Raji (cell line): ENCODE data around the gene IFNA5.

Source experiments
- POLR2A ChIP-seq: IDR thresholded peaks from 2 replicates; pipeline ENCODE4 v1.6.1; 2011; ENCODE audit warnings: low read depth, low read length, control low read depth; ENCODE audit not compliant: insufficient read depth

Gene IFNA5

DNA sequence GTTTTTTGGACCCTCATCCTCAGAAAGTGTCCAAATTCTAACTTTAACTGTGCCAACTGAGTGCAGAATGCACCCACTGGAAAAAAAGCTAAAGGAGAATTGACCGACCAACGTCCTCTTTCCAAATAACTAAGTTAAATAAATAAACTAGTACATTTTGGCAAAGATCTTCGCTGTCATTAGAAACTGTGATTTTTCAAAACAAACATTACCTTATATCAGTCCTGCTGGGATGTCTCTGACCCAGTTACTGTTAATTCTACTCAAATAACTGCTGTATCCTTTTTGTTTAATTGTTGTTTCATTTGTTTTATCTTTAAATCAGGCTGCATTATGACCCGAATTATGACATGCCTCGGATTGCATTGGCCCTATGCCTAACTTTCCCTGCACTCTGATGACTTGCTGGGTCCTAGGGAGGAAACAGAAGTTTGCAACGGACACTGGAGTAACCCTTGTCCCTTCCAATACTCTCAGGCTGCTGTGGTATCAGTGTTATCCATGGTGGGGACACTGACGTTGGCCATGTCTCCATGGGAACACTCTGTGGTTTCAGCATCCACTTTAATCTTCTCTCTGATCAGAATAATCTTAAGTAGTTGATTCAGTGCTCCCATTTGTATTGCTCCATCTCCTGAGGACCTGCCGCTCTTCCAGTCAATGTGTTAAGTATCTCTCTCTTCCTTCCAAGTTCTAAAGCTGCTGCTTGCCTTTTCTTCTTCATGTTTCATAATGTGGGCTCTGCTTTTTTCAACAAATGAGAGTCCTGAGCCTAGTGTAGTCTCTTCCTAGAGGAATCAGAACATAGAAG, 11.1 kb upstream of the IFNA5 start:
- TF ChIP-seq POLR2A = no peak

GRCh38 chr9:21314152-21314551, 9.0 kb upstream of the IFNA5 start:
- TF ChIP-seq POLR2A = no peak

DNA sequence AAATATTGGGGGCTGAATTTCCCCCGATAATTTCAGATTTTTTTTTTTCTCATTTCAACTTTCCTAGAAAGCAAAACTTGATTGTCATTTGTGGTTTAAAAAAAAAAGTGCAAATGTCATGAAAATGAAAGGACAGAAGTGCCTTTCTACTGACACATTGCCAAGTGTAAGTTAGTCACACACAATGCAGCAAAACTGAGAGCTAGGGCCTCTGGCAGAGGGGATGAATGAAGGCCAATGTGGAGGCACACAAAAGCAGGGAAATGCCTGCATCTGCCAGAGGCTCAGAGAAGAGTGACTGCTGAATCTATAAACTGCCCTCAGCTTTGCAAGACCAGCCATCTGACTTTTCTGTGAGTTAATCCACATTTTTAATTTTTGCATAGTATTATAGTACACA, 6.8 kb upstream of the IFNA5 start:
- no peak for TF ChIP-seq POLR2A

GRCh38 chr9:21295992-21296391, 9.1 kb downstream of the IFNA5 start:
- TF ChIP-seq POLR2A = no peak

GRCh38 chr9:21294904-21295538, 10.1 kb downstream of the IFNA5 start:
- TF ChIP-seq POLR2A = no peak

DNA sequence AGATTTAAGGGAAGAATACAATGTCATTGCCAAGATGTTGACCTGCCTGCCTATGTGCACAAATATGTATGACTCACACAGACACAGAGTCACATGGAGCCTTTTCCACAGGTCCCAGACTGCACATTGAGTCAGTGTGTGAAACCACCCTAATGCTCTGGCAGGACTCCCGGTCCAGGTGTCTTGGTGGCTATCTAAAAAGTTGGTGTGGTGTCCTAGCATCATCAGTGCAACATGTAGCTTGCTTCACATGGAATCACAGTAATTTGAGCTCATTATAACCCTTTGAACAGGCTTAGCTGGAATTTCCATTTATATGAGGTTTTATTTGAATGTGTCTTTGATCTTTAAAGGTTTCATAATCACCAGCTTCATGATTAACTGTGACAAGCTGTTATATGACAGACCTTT, 10.7 kb downstream of the IFNA5 start:
- TF ChIP-seq POLR2A = no peak

DNA sequence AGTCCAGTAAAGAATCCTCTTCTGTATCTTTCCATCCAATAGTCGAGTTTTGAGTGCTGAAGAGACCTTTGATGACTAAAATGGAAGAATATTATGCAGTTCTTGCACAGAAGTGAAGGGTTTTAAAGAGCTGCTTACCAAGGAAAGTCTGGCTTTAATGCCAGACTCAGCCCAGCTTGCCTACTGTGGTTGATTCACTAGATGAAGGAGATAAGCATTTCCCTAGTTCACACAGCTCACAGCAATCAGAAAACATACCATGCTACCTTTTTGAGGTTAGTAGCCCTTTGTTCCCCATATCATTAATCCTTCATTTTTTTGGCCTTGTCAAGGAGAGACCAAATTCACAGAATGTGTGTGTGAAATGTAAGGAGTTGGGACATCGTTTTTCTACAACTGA, 15.3 kb downstream of the IFNA5 start:
- TF ChIP-seq POLR2A = no peak

- no peak for TF ChIP-seq POLR2A
Observed at GRCh38 chr9:21287280-21287679, 17.8 kb downstream of the IFNA5 start.

DNA sequence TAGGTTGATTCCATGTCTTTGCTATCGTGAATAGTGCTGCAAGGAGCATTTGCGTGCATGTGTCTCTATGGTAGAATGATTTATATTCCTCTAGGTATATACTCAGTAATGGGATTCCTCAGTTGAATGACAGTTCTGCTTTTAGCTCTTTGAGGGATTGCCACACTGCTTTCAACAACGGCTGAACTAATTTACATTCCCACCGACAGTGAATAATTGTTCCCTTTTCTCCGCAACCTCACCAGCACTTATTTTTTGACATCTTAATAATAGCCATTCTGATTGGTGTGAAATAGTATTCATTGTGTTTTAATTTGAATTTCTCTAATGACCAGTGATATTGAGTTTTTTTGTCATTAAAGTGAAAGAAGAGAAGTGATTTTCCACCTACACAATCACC, 18.5 kb downstream of the IFNA5 start:
- no peak for TF ChIP-seq POLR2A

GRCh38 chr9:21286099-21286498, 19.0 kb downstream of the IFNA5 start:
- TF ChIP-seq POLR2A = no peak

- TF ChIP-seq POLR2A = no peak
Observed at GRCh38 chr9:21281275-21281674, 23.8 kb downstream of the IFNA5 start.

GRCh38 chr9:21268347-21268657, 36.8 kb downstream of the IFNA5 start:
- no peak for TF ChIP-seq POLR2A

DNA sequence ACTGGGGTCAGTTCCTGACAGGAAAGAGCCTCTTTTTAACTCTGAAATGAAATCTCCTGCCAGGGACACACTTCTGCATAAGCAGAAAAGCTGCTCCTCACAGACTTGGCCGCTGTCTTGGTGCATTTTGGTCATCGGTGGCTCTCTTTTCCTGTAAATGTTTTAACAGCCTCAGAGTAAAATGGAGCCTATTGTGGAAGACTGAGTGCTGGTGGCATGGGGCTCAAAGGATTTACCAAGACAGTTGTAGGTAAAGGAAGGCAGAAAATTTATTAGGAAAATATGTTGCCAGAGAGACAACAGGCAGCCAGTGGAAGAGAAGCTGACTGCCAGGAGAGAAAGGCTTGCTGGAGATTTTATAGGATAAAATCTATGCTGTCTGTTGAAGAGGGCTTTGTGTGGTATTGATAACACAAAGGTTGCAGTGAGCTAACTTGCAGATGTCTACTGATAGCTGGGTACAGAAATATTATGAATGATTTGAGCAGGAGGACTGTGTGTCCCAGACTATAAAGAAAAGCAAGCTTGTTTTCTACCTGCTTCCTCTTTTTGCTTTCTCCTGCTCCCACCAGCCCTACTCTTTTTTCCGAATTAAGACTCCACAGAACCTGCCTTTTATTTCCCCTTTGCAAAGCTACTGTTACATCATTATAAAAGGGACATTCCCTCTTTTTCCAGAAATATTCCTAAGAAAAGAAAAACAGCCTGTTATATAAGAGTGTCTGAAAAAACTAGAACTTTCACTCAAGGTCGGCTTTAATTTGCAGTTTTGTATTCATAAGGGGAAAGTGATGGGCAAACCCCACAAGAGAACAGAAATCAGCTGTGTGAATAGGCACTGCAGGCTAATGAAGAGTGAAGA, 37.4 kb downstream of the IFNA5 start:
- no peak for TF ChIP-seq POLR2A

DNA sequence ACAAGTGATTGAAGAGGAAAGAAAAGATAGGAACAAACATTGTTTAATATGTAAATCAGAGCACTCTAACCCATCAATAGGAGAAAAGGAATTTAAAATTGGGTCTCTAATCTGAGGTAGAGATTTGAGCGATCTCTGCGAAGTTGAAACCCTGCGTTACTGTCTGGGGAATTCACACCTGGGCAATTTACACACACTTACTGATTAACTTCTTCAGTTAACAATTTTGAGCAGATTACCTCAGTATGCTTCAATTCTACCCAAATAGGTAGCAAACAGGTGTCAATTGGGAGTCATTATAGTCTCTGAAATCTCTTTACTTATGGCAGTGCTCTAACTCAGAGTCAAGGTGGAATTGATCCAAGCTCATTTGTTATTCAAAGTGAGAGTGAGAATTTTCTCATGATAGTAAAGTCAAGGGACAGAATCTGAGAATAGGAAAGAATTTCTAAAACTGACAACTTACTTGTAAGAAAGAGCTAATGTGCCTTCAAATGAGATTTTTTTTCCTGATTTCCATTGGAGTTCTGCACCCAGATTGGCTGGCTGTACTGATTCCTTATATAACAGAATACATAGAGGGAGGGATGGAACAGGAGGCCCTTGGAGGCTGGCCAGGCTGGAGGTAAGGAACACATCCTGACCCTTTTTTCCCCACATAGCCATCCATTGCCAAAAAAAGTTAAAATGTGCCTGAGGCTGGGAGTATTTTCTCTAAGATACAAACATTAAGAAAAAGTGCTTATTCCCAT, 38.2 kb downstream of the IFNA5 start:
- no peak for TF ChIP-seq POLR2A
